ENCODE data around the gene PLVAP. TPM values are rescaled to one million over a fixed set of nuclear protein-coding genes. Genes with fewer than 3 reads are reported as not detected.

PLVAP gene
- total and polyA plus RNA-seq, 12 donors, result 27.9 to 381 (median 84.0) TPM

DNA sequence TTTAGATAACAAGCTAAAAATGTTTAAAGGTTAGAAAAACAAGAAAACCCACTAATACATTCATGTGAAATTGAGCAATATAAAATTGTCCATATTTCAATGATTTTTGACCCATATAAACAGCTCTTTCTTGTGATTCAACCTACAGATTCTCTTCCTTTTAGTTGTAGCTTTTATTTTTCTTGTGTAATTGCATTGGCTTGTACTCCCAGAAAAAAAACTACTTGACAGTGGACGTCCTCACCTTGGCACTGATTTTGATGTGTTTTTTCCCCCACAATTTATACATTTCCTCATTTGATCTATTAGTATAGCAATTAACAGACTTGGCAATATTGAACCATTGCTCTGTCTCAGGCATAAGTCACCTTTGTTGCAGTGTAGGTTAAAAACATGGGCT, 12.1 kb upstream of the PLVAP start:
- peaks cover 14 to 32% of the 10 kb centered on the region in 2 donors for H3K4me1 ChIP-seq (replicated peaks in 1 of 2)
- H3K27me3 ChIP-seq, result no peaks in the 10 kb centered on the region
- H3K4me3 ChIP-seq, result no peak overlapping the region
- H3K36me3 ChIP-seq (replicated peaks in 1 of 2), result no peaks in the 10 kb centered on the region
- H3K27ac ChIP-seq, result no peak overlapping the region
- no peak for DNase-seq
- H3K9me3 ChIP-seq (replicated peaks in 1 of 3), result no peaks in the 10 kb centered on the region
- 48 to 72% (median 52%) methylated on average over 1 of the region's 1 CpG for WGBS, 4 donors
- no peak for TF ChIP-seq POLR2A (IDR thresholded peaks at IDR 0.05)
- TF ChIP-seq, protein P1, sequence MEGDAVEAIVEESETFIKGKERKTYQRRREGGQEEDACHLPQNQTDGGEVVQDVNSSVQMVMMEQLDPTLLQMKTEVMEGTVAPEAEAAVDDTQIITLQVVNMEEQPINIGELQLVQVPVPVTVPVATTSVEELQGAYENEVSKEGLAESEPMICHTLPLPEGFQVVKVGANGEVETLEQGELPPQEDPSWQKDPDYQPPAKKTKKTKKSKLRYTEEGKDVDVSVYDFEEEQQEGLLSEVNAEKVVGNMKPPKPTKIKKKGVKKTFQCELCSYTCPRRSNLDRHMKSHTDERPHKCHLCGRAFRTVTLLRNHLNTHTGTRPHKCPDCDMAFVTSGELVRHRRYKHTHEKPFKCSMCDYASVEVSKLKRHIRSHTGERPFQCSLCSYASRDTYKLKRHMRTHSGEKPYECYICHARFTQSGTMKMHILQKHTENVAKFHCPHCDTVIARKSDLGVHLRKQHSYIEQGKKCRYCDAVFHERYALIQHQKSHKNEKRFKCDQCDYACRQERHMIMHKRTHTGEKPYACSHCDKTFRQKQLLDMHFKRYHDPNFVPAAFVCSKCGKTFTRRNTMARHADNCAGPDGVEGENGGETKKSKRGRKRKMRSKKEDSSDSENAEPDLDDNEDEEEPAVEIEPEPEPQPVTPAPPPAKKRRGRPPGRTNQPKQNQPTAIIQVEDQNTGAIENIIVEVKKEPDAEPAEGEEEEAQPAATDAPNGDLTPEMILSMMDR (IDR thresholded peaks at IDR 0.05), result no peak
- intact Hi-C loops (cut with DNase I), result loop anchor here (5.0 to 10.0 kb wide), 3 partner anchors 42 to 94 kb away; partner anchors contain the start of genes ABHD8 (in 1 of the 2), DDA1 (in 1 of the 2) and MRPL34 (in 1 of the 2)

DNA sequence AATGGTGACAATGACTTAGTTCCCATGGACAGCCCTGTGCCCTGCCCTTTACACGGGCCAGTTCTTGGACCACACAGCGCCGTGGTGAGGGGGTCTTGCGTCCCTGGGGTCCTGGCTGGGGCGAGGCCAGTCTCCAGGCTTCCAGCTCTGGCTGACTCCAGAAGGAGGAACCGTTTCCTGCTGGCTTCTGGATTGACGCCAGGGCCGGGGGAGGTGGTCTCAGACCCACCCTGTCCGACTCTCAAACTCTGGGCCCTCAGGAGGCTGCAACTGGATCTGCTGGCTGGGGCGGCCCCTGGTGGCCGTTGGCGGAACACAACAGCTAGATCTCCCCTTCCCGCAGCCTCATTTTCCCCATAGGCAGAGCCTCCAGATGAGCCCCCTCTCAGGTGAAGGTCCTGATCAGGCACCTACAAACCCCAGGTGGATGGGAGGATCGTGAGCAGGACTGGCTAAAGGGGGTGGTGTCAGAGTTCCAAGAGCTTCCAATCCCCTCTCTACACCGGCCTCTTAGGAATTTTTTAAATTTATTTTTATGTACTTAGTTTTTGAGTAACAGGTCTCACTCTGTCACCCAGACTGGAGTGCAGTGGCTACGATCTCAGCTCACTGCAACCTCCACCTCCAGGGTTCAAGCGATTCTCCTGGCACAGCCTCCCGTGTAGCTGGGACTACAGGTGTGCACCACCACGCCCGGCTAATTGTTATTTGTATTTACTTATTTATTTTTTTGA, 8.9 kb upstream of the PLVAP start:
- H3K4me1 ChIP-seq (replicated peaks in 1 of 2), result peaks cover 15 to 20% of the 10 kb centered on the region in 2 donors
- H3K36me3 ChIP-seq (replicated peaks in 1 of 2), result no peaks in the 10 kb centered on the region
- H3K27ac ChIP-seq, result no peak overlapping the region
- 33 to 53% (median 42%) methylated on average over 7 to 20 of the region's 20 CpGs for WGBS, 4 donors
- no peak overlapping the region for H3K4me3 ChIP-seq
- peak; percentile 66 to 84 (median 73) for DNase-seq
- H3K9me3 ChIP-seq (replicated peaks in 1 of 3), result no peaks in the 10 kb centered on the region
- intact Hi-C loops (cut with DNase I), result loop anchor here (2.0 to 10.0 kb wide), 4 partner anchors 39 to 91 kb away; partner anchors contain the start of genes ABHD8 (in 1 of the 2), DDA1 (in 1 of the 2) and MRPL34 (in 1 of the 2)
- TF ChIP-seq, protein P1 (IDR thresholded peaks at IDR 0.05), result peak; percentile 83 to 95 (median 92)
- no peak for TF ChIP-seq POLR2A (IDR thresholded peaks at IDR 0.05)
- H3K27me3 ChIP-seq, result no peaks in the 10 kb centered on the region

DNA sequence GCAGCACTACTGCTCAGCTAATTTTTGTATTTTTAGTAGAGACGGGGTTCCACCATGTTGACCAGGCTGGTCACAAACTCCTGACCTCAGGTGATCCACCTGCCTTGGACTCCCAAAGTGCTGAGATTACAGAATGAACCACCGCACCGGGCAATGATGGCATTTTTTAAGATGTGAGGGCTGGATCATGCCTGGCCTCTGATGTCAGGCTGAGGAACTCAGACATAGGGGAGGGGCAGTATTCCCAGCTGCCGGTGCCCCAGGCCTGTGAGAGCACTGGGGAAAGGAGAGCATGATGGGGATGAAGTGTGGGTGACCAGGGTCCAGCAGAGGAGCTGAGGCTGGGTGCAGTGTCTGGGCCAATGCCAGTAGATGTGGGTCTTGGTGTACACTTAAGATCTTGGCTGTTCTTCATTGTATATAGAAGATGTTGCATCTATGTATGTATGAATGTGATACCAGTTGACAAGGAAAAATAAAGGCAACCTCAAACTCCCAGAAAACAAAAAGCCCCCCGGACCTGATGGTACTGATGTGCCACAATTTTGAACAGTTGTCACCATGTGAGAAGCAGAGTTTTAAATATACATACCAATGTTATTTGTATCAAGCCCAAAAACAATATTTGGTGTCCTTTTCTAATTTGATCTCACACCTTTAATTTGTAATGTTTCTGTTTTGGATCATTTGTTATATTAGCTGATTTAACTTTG, 3.4 kb upstream of the PLVAP start:
- Histone ChIP-seq H3K27me3 (no peaks in the 10 kb centered on the region), H3K4me1 (replicated peaks in 1 of 2) (peaks cover 9 to 12% of the 10 kb centered on the region in 2 donors), H3K27ac (no peak overlapping the region), H3K4me3 (no peak overlapping the region), H3K36me3 (replicated peaks in 1 of 2) (no peaks in the 10 kb centered on the region), H3K9me3 (replicated peaks in 1 of 3) (no peaks in the 10 kb centered on the region)
- TF ChIP-seq, protein P1 (IDR thresholded peaks at IDR 0.05), result no peak
- no peak for TF ChIP-seq POLR2A (IDR thresholded peaks at IDR 0.05)
- DNase-seq, result no peak
- intact Hi-C loops (cut with DNase I), result loop anchor here (10.0 kb wide), 2 partner anchors 76 to 86 kb away; partner anchors contain the start of genes ABHD8 (in 1 of the 2), DDA1 (in 1 of the 2) and MRPL34 (in 1 of the 2)
- 92 to 100% (median 97%) methylated on average over 5 of the region's 5 CpGs for WGBS, 4 donors

DNA sequence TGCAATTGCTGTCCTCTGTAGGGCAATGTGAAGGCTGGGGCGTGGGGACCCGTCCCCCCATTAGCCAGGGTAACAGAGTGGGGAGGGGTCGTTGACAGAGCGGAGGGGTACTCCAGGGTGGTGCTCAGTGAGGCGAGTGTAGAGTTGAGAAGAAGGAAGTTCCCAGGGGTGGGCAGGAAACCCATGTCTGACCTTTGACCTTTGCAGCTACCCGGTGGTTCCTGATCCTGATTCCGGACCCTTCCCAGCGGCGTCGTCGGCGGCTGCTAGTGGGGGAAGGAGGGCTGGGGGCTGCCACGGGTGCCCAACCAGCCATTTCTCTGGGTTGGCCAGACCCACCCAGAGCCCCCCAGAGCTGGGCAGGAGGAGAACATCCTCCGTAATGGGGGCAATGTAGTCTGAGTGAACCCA, 2.1 kb upstream of the PLVAP start:
- peak in 2 of 7 donors; percentile 27 to 65 for DNase-seq
- intact Hi-C loops (cut with DNase I), result no loop called here
- Histone ChIP-seq H3K4me3 (no peak overlapping the region), H3K4me1 (replicated peaks in 1 of 2) (peaks cover 9 to 12% of the 10 kb centered on the region in 2 donors), H3K9me3 (replicated peaks in 1 of 3) (no peaks in the 10 kb centered on the region), H3K27ac (peak overlapping the region in 1 of 5 donors; percentile 34), H3K27me3 (no peaks in the 10 kb centered on the region), H3K36me3 (replicated peaks in 1 of 2) (no peaks in the 10 kb centered on the region)
- 30 to 50% (median 37%) methylated on average over 8 to 14 of the region's 14 CpGs for WGBS, 4 donors
- TF ChIP-seq, protein P1 (IDR thresholded peaks at IDR 0.05), result no peak
- no peak for TF ChIP-seq POLR2A (IDR thresholded peaks at IDR 0.05)

Data from adrenal gland (tissue), 12 donors.